Measurements from ENCODE around the gene RARG.

RARG gene

GRCh38 chr12:53231921-53232645 lies at the start of gene RARG:
Gene RARG, minus strand, starts transcription at chr12:53232209. Its CDS starts 4,664 bp downstream, at chr12:53227545.
- DNase-seq (ENCODE audit: low spot score) = peak; percentile 53

GRCh38 chr12:53279888-53280498 lies 48.0 kb upstream of the RARG start:
- no peak for DNase-seq (ENCODE audit: low spot score)

GRCh38 chr12:53279283-53279869 lies 47.4 kb upstream of the RARG start:
- DNase-seq (ENCODE audit: low spot score) = no peak

- DNase-seq (ENCODE audit: low spot score) = no peak
Measured at GRCh38 chr12:53277981-53278380, 46.0 kb upstream of the RARG start.

- DNase-seq (ENCODE audit: low spot score) = no peak
Measured at GRCh38 chr12:53276511-53276910, 44.5 kb upstream of the RARG start.

GRCh38 chr12:53274445-53274844 lies 42.4 kb upstream of the RARG start:
- no peak for DNase-seq (ENCODE audit: low spot score)

GRCh38 chr12:53268630-53269562 lies 36.9 kb upstream of the RARG start:
- DNase-seq (ENCODE audit: low spot score) = no peak

GRCh38 chr12:53267999-53268629 lies 36.1 kb upstream of the RARG start, which contains the start of gene ESPL1:
Gene ESPL1, plus strand, starts transcription at chr12:53268299. Its CDS starts 468 bp downstream, at chr12:53268767.
- DNase-seq (ENCODE audit: low spot score) = peak; percentile 84

GRCh38 chr12:53267306-53267998 lies 35.4 kb upstream of the RARG start:
- peak; percentile 50 for DNase-seq (ENCODE audit: low spot score)

- DNase-seq (ENCODE audit: low spot score) = no peak
Measured at GRCh38 chr12:53265783-53266182, 33.8 kb upstream of the RARG start.

- DNase-seq (ENCODE audit: low spot score) = no peak
Measured at GRCh38 chr12:53259891-53260290, 27.9 kb upstream of the RARG start.

GRCh38 chr12:53258541-53259539 lies 26.8 kb upstream of the RARG start:
- no peak for DNase-seq (ENCODE audit: low spot score)

- no peak for DNase-seq (ENCODE audit: low spot score)
Measured at GRCh38 chr12:53255996-53256395, 24.0 kb upstream of the RARG start.

GRCh38 chr12:53254816-53255545 lies 23.0 kb upstream of the RARG start:
- no peak for DNase-seq (ENCODE audit: low spot score)

GRCh38 chr12:53253298-53253697 lies 21.3 kb upstream of the RARG start:
- no peak for DNase-seq (ENCODE audit: low spot score)

- no peak for DNase-seq (ENCODE audit: low spot score)
Measured at GRCh38 chr12:53252349-53252916, 20.4 kb upstream of the RARG start.

- peak; percentile 66 for DNase-seq (ENCODE audit: low spot score)
Measured at GRCh38 chr12:53251477-53252348, 19.7 kb upstream of the RARG start.

GRCh38 chr12:53245286-53245685 lies 13.3 kb upstream of the RARG start:
- DNase-seq (ENCODE audit: low spot score) = no peak
